ENCODE results near the gene ZCCHC24. TPM values are rescaled to one million over a fixed set of nuclear protein-coding genes. Genes with fewer than 3 reads are reported as not detected.

Gene ZCCHC24
- total and polyA plus RNA-seq, 2 of the 8 experiments (the other 6 are each of a cell fraction or from before 2014, with no cell fraction given) = 3.9 to 6.9 TPM

- H2BK120ac ChIP-seq (replicated peaks; ENCODE audit: low read depth, low read length) = no peak overlapping the region
- ChIA-PET POLR2A (ENCODE audit: partially characterized antibody) (interaction anchor here (1.0 kb wide), 1 partner anchor 11 kb away, joined by 3 read pairs; no protein-coding TSS in a partner anchor), CTCF (ENCODE audit: partially characterized antibody) (interaction anchor here (0.5 to 6.0 kb wide), 4 partner anchors 9 to 153 kb away, joined by 3 to 50 read pairs (median 5); partner anchors contain the start of gene PPIF)
- H2AFZ ChIP-seq (ENCODE audit: low read length) = no peak overlapping the region
- H3K36me3 ChIP-seq (ENCODE audit: control insufficient read depth in 2 of 4, insufficient read depth in 4 of 4, low read length in 3 of 4) = peaks cover 17 to 48% (median 39%) of the 10 kb centered on the region in 4 experiments
- FAIRE-seq (no peak), DNase-seq (ENCODE audit: low read depth in 1 of 2, low spot score in 2 of 2) (peak in 1 of 2 experiments; percentile 26)
- no peak overlapping the region for H3K9ac ChIP-seq (replicated peaks in 1 of 4; ENCODE audit: extremely low read depth in 1 of 4, low read depth in 3 of 4, low read length in 3 of 4)
- no peak overlapping the region for H2BK12ac ChIP-seq (ENCODE audit: low read depth, low read length)
- H3K14ac ChIP-seq (ENCODE audit: insufficient read length) = no peak overlapping the region
- no peaks in the 10 kb centered on the region for H3K27me3 ChIP-seq (replicated peaks in 1 of 4; ENCODE audit: control insufficient read depth in 3 of 4, extremely low read depth in 1 of 4, insufficient read depth in 3 of 4, low read length in 3 of 4)
- H3K18ac ChIP-seq (ENCODE audit: extremely low read depth, low read length) = no peak overlapping the region
- peaks cover 2% of the 10 kb centered on the region; the same call in 1 of the 2 replicates for H3K79me1 ChIP-seq (ENCODE audit: low read depth, low read length)
- no peak overlapping the region for H2BK15ac ChIP-seq (ENCODE audit: low read length)
- no peak overlapping the region for H3K4me3 ChIP-seq (ENCODE audit: extremely low read depth in 1 of 4, insufficient read depth in 2 of 4, low read depth in 3 of 4, low read length in 4 of 4)
- no peak overlapping the region for H2AK5ac ChIP-seq (ENCODE audit: low read depth, low read length)
- H4K8ac ChIP-seq (ENCODE audit: extremely low read depth, insufficient read depth, low read length) = no peak overlapping the region
- no peak overlapping the region for H4K5ac ChIP-seq (ENCODE audit: insufficient read length, low read depth, low read length)
- H4K91ac ChIP-seq (replicated peaks; ENCODE audit: insufficient read length, low read length) = no peak overlapping the region
- no peaks in the 10 kb centered on the region for H3K79me2 ChIP-seq (ENCODE audit: control insufficient read depth in 1 of 2, insufficient read depth in 2 of 2, low read length in 2 of 2)
- H3K4ac ChIP-seq (replicated peaks; ENCODE audit: insufficient read length, low read depth, low read length) = no peak overlapping the region
- H3K23me2 ChIP-seq (ENCODE audit: low read depth, low read length) = no peaks in the 10 kb centered on the region
- H2BK20ac ChIP-seq (ENCODE audit: low read length) = no peak overlapping the region
- H2BK5ac ChIP-seq (ENCODE audit: low read depth, low read length) = no peak overlapping the region
- no peak overlapping the region for H3K56ac ChIP-seq (replicated peaks; ENCODE audit: insufficient read length, low read depth, low read length)
- H3K27ac ChIP-seq (ENCODE audit: low read depth, low read length) = no peak overlapping the region
- H4K20me1 ChIP-seq (replicated peaks in 1 of 2; ENCODE audit: control insufficient read depth in 1 of 2, insufficient read depth in 2 of 2, low read length in 2 of 2) = peaks cover 0 to 8% of the 10 kb centered on the region in 2 experiments
- 77% methylated on average over 6 of the region's 6 CpGs; no CpG with 5 or more reads in 1 of the 2 experiments for WGBS, 2 experiments (ENCODE audit: extremely low coverage in 1 of 2, insufficient coverage in 1 of 2, insufficient read length in 1 of 2, insufficient replicate concordance in 2 of 2, low coverage in 1 of 2, low lambda C conversion rate in 2 of 2, missing lambda C conversion rate in 1 of 2)
- H3K9me3 ChIP-seq (ENCODE audit: insufficient read depth in 2 of 2, low read depth in 1 of 2, low read length in 1 of 2) = no peaks in the 10 kb centered on the region; a peak in 1 of 4 replicates
- no peak overlapping the region for H3K4me2 ChIP-seq (ENCODE audit: insufficient read depth in 1 of 2, low read depth in 2 of 2, low read length in 2 of 2)
- no peaks in the 10 kb centered on the region; a peak in 1 of 7 replicates for H3K4me1 ChIP-seq (replicated peaks in 1 of 4; ENCODE audit: control insufficient read depth in 3 of 4, insufficient read depth in 4 of 4, low read length in 3 of 4)
- H3K23ac ChIP-seq (ENCODE audit: insufficient read length) = no peak overlapping the region
- TF ChIP-seq CHD2 (IDR thresholded peaks at IDR 0.05; ENCODE audit: low read length) = no peak
- TF ChIP-seq SRF (IDR thresholded peaks at IDR 0.05; ENCODE audit: low read depth, low read length) = no peak
- TF ChIP-seq BCL11A (IDR thresholded peaks at IDR 0.05; ENCODE audit: low read depth in 2 of 2, low read length in 2 of 2) = no peak
- TF ChIP-seq POU5F1 (IDR thresholded peaks at IDR 0.05; ENCODE audit: low read depth, low read length) = no peak
- no peak for TF ChIP-seq RAD21 (IDR thresholded peaks at IDR 0.05 in 1 of 2, conservative IDR thresholded peaks at IDR 0.05 in 1 of 2; ENCODE audit: low read depth in 2 of 2, low read length in 2 of 2)
- no peak for TF ChIP-seq GTF2F1 (IDR thresholded peaks at IDR 0.05; ENCODE audit: borderline replicate concordance, low read depth, low read length)
- TF ChIP-seq SP4 (IDR thresholded peaks at IDR 0.05; ENCODE audit: low read length) = no peak
These were observed 89.9 kb downstream of the ZCCHC24 start for GRCh38 chr10:79355420-79356017.
